Measurements from ENCODE around the gene HS3ST6. TPM values are rescaled to one million over a fixed set of nuclear protein-coding genes. Genes with fewer than 3 reads are reported as not detected.
"Not testable (repeated sequence)": the region's sequence is repeated elsewhere in the genome, so short reads cannot be mapped to it uniquely, and the experiment has no call there.

HS3ST6 gene
- total RNA-seq: 10 to 100 TPM in 1 of 2 donors, under 1 TPM in 1; 0.31 to 11.8 TPM
- long read RNA-seq: 0 reads

DNA sequence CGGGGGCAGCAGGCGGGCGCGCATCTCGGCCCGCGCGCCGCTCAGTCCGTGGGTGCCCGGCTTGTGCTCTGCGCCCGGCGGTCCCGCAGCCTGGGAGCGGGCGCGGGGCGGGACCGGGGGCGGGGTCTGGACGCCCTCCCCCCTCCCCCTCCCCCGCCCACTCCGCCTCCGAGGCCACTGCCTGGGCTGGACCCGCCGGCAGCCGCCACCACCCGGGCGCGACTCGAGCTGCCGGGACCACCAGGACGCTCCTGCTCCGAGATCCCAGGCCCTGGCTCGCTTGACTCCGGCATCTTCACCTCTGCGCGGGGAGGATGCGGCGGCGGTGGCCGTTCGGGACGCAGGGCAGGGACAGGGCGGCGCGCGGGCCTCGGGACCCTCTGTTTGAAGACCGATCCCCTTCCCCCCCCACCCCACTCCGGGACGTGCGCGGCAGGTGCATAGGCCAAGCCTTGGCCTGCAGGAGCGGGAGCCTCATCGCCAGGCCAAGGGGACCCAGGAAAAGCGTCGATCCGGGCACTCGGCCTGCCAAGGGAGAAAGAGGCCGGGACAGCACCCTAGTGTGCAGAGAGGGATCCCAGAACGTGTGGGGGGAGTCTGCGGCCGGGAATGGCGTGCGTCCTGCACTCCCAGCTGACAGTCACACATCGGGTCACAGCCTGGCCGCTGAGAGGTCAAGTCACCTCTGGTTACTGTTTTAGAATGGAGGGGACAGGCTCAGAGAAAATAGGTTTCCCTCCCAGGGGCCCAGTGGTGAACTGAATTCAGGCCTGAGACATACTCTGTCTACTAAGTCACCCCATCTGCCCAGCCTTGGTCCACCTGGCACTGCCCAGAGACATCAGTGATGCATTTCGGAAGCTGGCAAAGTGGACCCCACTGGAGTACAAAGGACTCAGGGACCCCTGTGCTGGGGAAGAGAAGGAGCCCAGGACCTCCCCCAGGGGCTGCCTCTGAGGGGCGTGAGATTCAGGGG is at the start of gene HS3ST6:
HS3ST6 (minus strand) TSS at position 65 of the 976 bp plus-strand sequence. CDS start 92 bp downstream, outside the sequence.
- peak in 1 of 2 donors; percentile 53 for DNase-seq
- intact Hi-C loops (cut with DNase I, micrococcal nuclease): no loop called here
- peak; percentile 28 for ATAC-seq

DNA sequence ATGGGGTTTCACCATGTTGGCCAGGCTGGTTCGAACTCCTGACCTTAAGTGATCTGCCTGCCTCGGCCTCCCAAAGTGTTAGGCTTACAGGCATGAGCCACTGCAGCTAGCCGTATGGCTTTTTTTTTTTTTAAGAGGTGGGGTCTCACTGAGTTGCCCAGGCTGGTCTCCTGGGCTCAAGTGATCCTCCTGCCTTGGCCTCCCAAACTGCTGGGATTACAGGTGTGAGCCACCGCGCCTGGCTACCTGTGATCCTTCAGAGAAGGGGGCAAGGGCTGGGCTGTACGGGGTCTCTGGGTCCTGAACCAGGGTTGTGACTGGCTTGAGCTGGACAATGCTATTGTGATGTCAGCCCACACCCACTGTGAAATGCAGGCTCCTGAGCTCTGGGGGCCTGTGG is 48.2 kb upstream of the HS3ST6 start, which contains the start of gene RNF151:
RNF151 (plus strand) TSS at position 397 of the 400 bp plus-strand sequence. CDS start 26 bp downstream, outside the sequence.
- intact Hi-C loops (cut with DNase I, micrococcal nuclease): no loop called here

DNA sequence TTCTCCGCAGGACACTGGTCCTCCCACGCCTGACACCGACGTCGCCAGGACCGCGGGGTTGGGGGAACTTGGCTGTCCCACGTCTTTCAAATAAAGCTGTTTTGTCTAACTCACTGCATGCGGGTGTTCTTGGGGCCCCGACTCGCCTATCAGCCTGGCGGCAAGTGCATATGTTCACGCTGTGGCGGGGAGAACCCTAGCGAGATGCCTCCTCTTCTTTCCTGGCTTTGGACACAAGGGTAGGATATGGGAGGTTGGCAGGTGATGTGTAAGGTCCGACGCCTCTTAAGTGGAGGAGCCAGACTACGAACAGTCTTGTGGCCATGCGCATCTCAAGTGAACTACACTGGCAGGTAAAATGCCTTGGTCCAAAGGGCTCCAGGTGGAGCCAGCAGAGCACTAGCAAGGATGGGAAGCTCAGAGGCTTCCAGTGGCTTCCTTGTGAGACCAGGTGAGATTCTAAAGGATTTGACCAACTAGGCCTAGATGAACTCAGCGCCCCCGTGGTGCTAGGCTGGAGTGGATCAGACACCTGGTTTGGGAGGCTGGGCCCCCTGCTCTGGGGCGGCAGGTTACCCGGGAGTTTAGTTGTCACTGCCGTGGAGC is 47.3 kb upstream of the HS3ST6 start:
- DNase-seq (peak in 1 of 2 donors; percentile 34), ATAC-seq (peak; percentile 39)
- intact Hi-C loops (cut with DNase I, micrococcal nuclease): no loop called here

More for the DNA sequence above, 48.2 kb upstream of the HS3ST6 start, which contains the start of gene RNF151:
- ATAC-seq (no peak), DNase-seq (peak in 1 of 2 donors; percentile 6)

DNA sequence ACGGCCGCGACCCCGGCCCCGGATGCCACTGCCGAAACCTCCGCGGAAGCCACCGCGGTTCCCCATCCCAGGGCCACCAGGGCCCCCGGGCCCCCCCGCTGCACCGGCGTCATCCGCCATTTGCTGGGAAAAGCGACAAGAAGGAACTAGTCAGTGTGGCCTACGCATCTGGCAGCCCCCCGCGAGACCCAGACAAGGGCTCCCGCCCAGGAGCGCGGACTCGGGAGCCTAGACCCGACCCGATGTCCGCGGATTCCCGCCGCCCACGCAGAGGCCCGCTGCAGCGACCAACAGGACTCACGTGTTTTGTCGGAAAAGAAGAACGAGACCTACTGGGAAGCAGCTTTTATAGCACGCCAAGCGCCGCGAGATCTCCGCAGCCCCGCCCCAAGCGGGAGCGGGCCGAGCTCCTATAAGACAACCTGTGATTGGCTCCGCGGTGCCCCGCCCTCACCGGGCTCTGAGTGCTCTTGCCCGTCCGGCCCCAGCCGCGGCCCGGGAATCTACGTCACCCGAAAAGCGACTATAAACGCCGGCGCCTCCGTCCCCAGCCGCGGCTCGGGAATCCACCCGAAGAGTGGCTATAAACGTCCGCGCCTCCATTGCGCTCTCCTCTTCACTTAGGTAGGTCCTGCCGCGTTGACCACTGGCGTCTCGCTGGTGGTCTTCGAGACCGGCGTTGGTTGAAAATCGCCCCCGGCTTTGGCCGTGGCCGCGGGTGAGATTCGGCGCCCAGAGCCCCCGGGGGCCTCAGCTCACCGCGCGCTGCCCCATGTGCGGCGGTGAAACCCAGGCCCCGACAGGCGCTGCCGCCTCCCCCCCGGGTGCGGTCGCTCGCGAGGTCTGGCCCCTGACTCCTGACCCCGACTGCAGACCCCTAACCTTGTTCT is 46.5 kb upstream of the HS3ST6 start, which contains the start of gene RPS2:
RPS2 (minus strand) TSS at position 321 of the 890 bp plus-strand sequence; CDS start at position 120, 201 bp downstream.
- intact Hi-C loops (cut with DNase I, micrococcal nuclease): no loop called here
- ATAC-seq: peak; percentile 92
- DNase-seq: peak; percentile 99

DNA sequence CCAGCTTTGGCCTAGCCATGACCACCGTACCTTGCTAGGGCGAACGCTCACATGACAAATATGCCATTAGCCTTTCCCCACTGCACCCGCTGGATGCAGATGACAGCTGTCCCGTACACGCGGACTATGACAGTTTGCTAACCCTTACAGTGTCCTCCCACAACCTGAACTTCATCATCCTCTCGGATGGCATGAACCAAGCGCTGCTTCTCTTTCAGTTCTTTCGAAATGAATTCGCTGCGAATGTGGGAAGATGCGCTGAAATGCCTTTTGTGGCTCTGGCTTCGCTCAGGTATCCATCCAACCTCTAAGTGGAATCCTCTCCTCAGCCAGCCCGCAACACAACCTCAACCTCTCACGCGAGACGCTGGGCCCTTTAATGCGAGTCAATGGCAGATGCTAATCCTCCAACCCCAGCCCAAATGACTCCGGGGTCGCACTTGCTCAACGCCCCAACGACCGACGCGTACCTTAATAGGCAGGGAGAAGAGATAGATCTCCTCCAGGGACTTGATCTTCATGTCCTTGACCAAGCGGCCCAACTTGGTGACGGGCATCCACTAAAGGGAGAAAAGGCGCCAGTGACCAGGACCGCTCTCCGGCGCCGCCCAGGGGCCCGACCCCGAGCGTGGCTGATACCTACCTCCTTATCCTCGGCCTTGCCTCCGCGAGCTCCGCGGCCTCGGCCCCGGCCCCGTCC is 45.7 kb upstream of the HS3ST6 start:
- intact Hi-C loops (cut with DNase I, micrococcal nuclease): no loop called here
- ATAC-seq (peak; percentile 29), DNase-seq (peak in 1 of 2 donors; percentile 67)

DNA sequence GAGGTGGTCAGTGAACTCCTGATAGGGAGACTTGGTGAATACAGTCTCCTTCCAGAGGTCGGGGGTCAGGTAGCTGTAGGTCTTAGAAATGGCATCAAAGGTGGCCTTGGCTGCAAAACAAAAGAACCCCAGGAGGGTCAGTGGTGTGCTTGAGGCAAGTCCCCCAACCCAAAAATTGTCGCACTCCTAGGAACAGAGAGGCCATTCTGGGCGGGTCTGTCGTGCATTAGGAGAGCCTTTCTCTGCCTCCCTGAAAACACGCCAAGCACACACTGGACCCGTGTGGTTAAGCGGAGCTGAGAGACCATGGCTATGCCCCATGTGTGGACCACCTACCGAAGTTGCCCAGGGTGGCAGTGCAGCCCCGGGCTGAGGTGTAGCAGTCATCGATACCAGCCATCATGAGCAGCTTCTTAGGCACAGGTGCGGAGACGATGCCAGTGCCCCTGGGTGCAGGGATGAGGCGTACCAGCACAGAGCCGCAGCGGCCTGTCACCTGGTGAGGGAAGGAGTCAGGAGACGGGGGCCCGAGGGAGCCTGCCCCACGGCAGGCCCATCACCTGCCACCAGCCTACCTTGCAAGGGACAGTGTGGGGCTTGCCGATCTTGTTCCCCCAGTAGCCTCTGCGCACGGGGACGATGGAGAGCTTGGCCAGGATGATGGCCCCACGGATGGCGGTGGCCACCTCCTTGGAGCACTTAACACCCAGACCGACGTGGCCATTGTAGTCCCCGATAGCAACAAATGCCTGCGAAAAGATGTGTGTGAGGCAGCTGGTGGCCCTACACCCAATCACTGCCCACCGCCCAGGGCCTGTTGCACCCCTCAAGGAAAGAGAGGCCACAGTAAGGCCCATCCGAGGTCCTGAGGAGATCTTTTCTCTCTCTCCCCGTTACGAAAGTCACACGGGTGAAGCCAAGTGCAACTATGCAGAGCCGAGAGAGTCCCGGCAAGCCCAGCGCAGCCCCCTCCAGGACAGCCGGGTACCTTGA is 44.2 kb upstream of the HS3ST6 start:
- ATAC-seq; intact Hi-C loops (cut with DNase I, micrococcal nuclease): not testable (repeated sequence)
- peak in 1 of 2 donors; percentile 8 for DNase-seq

DNA sequence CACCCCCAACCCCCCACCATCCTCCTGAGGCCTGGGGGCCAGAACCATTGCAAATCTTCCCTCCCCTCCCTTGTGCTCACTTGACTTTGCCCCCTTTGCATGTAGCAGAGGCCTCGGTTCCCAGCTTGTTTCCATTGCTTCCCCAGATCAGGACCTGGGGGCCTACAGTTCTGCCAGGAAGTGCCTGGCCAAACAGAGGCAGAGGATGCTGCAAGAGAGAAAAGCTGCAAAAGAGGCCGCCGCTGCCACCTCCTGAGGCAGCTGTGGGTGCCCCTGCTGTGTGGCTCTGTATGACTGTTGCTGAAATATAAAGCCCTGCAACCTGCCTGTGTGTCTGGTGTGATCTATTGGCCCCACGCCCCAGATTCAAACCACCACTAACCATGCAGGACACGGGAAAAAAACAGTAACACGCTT is 43.4 kb upstream of the HS3ST6 start:
- ATAC-seq (no peak), DNase-seq (peak in 1 of 2 donors; percentile 14)
- intact Hi-C loops (cut with DNase I, micrococcal nuclease): no loop called here

DNA sequence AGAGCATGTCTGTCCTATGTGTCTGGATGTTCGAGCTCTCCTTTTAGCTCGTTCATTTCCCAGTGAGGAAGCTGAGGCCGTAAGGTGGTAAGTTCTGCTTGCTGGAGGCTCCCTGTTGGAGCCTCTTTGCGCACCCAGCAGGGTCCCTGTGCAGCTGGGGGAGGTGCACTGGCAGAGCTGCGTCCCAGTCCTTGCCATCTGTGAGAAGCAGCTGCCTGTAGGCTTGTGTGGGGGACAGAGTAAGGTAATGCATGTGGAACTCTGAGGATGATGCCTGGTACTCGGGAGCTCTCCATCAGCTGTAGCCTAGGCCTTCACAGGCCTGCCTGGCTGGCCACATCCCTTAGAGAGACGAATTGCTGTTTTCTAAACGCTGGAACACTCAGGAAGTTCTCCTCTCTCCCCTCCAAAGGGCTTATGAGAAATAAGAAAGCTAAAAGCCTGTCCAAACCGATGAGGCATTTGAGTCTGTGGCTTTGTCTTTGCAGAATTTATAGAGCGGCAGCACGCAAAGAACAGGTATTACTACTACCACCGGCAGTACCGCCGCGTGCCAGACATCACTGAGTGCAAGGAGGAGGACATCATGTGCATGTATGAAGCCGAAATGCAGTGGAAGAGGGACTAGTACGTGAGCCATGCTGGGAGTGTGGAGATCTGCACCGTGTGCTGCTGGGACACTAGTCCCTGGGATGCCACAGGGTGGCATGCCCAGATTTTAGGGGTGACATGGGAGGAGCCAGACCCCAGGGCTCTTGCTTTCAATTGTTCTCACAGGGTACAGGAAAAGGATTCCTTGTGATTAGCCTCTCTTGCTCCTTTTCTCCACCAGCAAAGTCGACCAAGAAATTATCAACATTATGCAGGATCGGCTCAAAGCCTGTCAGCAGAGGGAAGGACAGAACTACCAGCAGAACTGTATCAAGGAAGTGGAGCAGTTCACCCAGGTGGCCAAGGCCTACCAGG is 42.7 kb upstream of the HS3ST6 start:
- DNase-seq: peak in 1 of 2 donors; percentile 22
- intact Hi-C loops (cut with DNase I, micrococcal nuclease): no loop called here
- ATAC-seq: no peak

DNA sequence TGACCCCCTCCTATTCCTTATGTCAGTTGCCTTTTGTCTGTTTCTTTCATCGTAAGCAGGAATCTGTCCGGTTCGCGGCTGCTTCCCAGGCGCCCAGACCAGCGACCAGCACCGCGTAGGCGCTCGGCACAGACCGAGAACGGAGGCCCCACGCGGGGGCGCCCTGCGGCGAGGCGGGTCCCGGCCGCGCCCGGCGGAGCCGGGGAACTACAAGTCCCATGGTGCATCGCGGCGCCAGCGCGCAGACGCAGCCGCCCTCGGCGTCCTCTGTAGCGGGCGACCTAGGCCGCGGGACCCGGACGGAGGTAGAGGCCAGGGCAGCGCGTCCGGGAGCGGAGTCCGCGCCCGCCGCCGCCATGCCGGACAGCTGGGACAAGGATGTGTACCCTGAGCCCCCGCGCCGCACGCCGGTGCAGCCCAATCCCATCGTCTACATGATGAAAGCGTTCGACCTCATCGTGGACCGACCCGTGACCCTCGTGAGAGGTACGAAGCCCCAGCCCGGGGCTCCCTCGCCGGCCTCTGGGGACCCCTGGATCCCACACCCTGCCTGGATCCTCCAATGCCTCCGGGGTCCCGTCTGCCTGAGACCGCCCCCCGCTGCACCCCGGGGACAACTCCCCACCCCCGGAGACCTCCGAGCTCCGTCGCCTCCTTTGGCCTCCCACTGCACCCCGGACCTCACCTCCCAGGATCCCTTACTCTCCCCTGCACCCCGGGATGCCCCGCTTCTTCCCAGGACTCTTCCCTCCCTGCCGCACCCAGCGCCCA is 41.2 kb upstream of the HS3ST6 start, which contains the start of gene NDUFB10:
NDUFB10 (plus strand) TSS at position 270 of the 771 bp plus-strand sequence; CDS start at position 357, 87 bp downstream.
- peak; percentile 92 to 96 for DNase-seq
- ATAC-seq: peak; percentile 89
- intact Hi-C loops (cut with DNase I, micrococcal nuclease): no loop called here

DNA sequence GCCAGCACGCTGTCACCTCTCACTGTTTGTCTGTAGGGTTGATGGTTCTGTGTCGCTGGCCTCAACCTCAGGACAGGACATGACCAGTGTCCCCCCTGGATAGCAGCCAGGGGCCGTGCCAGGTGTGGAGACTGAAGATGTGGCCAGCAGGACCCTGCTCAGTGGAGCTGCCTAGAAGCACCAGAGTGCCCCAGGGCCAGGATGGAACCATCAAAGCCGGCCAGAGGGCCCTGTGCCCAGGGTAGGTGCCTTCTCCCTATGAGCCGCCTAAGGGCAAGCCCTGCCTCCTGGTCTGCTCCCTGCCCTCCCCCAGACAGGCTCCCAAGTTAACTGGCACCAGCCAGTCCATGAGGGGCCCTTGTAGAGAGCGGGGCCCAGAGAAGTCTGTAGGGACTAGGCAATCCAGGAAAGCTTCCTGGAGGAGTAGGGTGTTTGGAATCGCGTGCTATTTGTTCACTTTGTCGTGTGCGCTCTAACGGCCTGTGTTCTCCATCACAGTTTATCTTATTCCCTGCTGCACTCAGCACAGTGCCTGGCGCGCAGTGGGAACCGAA is 40.6 kb upstream of the HS3ST6 start:
- intact Hi-C loops (cut with DNase I, micrococcal nuclease): no loop called here
- peak in 1 of 2 donors; percentile 40 for DNase-seq
- ATAC-seq: peak; percentile 2

DNA sequence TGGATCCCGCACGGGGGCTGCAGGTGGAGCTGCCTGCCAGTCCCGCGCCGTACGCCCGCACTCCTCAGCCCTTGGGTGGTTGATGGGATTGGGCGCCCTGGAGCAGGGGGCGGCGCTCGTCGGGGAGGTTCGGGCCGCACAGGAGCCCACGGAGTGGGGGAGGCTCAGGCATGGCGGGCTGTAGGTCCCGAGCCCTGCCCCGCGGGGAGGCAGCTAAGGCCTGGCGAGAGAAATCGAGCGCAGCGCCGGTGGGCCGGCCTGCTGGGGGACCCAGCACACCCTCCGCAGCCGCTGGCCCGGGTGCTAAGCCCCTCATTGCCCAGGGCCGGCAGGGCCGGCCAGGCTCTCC is 39.9 kb upstream of the HS3ST6 start:
- DNase-seq; intact Hi-C loops (cut with DNase I, micrococcal nuclease); ATAC-seq: not testable (repeated sequence)

DNA sequence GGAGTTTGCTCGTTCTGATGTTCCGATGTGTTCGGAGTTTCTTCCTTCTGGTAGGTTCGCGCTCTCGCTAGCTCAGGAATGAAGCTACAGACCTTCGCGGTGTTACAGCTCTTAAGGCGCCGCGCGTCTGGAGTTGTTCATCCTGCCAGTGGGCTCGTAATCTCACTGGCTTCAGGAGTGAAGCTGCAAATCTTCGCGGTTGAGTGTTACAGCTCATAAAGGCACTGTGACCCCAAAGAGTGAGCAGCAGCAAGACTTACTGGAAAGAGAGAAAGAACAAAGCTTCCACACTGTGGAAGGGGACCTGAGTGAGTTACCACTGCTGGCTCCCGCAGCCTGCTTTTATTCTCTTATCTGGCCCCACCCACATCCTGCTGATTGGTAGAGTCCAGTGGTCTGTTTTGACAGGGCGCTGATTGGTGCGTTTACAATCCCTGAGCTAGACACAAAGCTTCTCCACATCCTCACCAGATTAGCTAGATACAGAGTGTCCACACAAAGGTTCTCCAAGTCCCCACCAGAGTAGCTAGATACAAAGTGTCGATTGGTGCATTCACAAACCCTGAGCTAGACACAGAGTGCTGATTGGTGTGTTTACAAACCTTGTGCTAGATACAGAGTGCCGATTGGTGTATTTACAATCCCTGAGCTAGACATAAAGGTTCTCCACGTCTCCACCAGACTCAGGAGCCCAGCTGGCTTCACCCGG is 39.4 kb upstream of the HS3ST6 start:
- intact Hi-C loops (cut with DNase I, micrococcal nuclease); DNase-seq; ATAC-seq: not testable (repeated sequence)

DNA sequence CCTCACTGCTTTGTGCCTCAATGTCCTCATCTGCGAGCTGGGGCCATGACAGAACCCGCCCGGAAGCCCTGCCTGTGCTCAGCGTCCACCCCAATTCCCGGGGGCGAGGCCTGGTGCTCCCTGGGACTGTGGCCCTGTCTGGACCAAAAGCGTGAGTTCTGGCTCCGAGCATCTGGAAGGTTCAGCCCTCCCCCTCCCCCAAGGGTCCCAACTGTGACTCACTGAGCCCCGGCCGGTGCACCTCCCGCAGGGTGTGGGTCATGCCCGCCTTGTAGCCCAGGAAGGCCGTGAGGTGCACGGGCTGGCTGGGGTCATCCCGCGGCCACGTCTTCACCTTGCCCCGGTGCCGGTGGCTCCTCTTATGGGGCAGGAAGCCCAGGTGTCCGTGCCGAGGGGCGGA is 35.5 kb upstream of the HS3ST6 start:
- intact Hi-C loops (cut with DNase I, micrococcal nuclease): no loop called here
- DNase-seq (no peak), ATAC-seq (no peak)

DNA sequence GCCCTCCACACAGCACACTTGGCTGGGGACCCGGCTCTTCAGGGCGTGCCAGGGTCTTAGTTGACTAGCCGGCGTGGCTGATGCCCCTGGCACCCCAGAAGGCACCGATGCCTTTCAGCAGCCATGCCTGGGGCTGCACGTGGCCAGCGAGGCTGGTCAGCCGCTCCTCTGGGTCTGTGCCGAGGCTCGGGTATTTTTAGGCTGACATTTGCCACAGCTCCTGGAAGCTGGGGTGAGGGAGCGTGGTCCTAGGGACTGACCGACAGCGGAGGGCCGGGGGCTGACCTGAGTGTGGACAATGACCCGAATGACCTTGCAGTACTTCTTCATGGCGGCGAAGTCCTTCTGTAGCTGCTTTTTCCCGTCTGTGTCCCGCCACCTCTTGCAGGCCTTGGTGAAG is 32.3 kb upstream of the HS3ST6 start:
- intact Hi-C loops (cut with DNase I, micrococcal nuclease): no loop called here
- no peak for ATAC-seq
- DNase-seq: no peak

Data from left colon (tissue), 2 donors.